ENCODE results near the gene UBR2.
"Not testable (repeated sequence)": the region's sequence is repeated elsewhere in the genome, so short reads cannot be mapped to it uniquely, and the experiment has no call there.

UBR2 gene

GRCh38 chr6:42537536-42537935, 26.3 kb upstream of the UBR2 start:
- no peaks in the 10 kb centered on the region for H3K4me1 Mint-ChIP-seq
- H3K4me3 Mint-ChIP-seq, result no peak overlapping the region
- H3K27ac Mint-ChIP-seq, result no peak overlapping the region
- no peaks in the 10 kb centered on the region for H3K9me3 Mint-ChIP-seq
- ATAC-seq (replicated peaks), result no peak
- no peak for DNase-seq
- no peaks in the 10 kb centered on the region for H3K36me3 Mint-ChIP-seq
- H3K27me3 Mint-ChIP-seq, result peaks cover 0 to 3% of the 10 kb centered on the region in 2 donors

GRCh38 chr6:42539135-42539534, 24.7 kb upstream of the UBR2 start:
- H3K36me3 Mint-ChIP-seq, result no peaks in the 10 kb centered on the region
- no peak overlapping the region for H3K4me3 Mint-ChIP-seq
- peaks cover 0 to 3% of the 10 kb centered on the region in 2 donors for H3K27me3 Mint-ChIP-seq
- no peak for ATAC-seq (replicated peaks)
- H3K4me1 Mint-ChIP-seq, result no peaks in the 10 kb centered on the region
- DNase-seq, result no peak
- H3K27ac Mint-ChIP-seq, result no peak overlapping the region
- H3K9me3 Mint-ChIP-seq, result no peaks in the 10 kb centered on the region

GRCh38 chr6:42545226-42545773, 18.5 kb upstream of the UBR2 start:
- peaks cover 7 to 13% of the 10 kb centered on the region in 2 donors for H3K4me1 Mint-ChIP-seq
- no peaks in the 10 kb centered on the region for H3K36me3 Mint-ChIP-seq
- H3K4me3 Mint-ChIP-seq, result no peak overlapping the region
- H3K27me3 Mint-ChIP-seq, result peaks cover 3 to 6% of the 10 kb centered on the region in 2 donors
- no peaks in the 10 kb centered on the region for H3K9me3 Mint-ChIP-seq
- ATAC-seq (replicated peaks), result no peak
- DNase-seq, result no peak
- H3K27ac Mint-ChIP-seq, result no peak overlapping the region

- Mint-ChIP-seq H3K4me1 (peaks cover 7 to 13% of the 10 kb centered on the region in 2 donors), H3K9me3 (no peaks in the 10 kb centered on the region), H3K36me3 (no peaks in the 10 kb centered on the region), H3K27ac (peak overlapping the region; percentile 81), H3K4me3 (peak overlapping the region; percentile 69 to 74), H3K27me3 (peaks cover 4 to 11% of the 10 kb centered on the region in 2 donors)
- DNase-seq (peak; percentile 81), ATAC-seq (replicated peaks) (peak; percentile 100)
Observed at GRCh38 chr6:42547407-42548329, 16.2 kb upstream of the UBR2 start.

GRCh38 chr6:42550277-42550676, 13.6 kb upstream of the UBR2 start:
- Mint-ChIP-seq H3K36me3 (peaks cover 0 to 2% of the 10 kb centered on the region in 2 donors), H3K27ac (no peak overlapping the region), H3K27me3 (peaks cover 11 to 12% of the 10 kb centered on the region in 2 donors), H3K4me1 (peaks cover 10 to 13% of the 10 kb centered on the region in 2 donors), H3K9me3 (no peaks in the 10 kb centered on the region), H3K4me3 (no peak overlapping the region)
- ATAC-seq (replicated peaks), result no peak
- no peak for DNase-seq

- Mint-ChIP-seq H3K9me3 (no peaks in the 10 kb centered on the region), H3K4me1 (peaks cover 10 to 13% of the 10 kb centered on the region in 2 donors), H3K27me3 (peaks cover 11 to 12% of the 10 kb centered on the region in 2 donors), H3K36me3 (peaks cover 0 to 2% of the 10 kb centered on the region in 2 donors), H3K27ac (no peak overlapping the region), H3K4me3 (no peak overlapping the region)
- no peak for ATAC-seq (replicated peaks)
- no peak for DNase-seq
Observed at GRCh38 chr6:42551217-42551616, 12.6 kb upstream of the UBR2 start.

- ATAC-seq (replicated peaks) (no peak), DNase-seq (no peak)
- Mint-ChIP-seq H3K9me3 (no peaks in the 10 kb centered on the region), H3K36me3 (peaks cover 0 to 2% of the 10 kb centered on the region in 2 donors), H3K4me1 (peaks cover 8 to 10% of the 10 kb centered on the region in 2 donors), H3K27ac (no peak overlapping the region), H3K27me3 (peaks cover 11 to 12% of the 10 kb centered on the region in 2 donors), H3K4me3 (no peak overlapping the region)
Observed at GRCh38 chr6:42552380-42552779, 11.4 kb upstream of the UBR2 start.

- DNase-seq, result no peak
- H3K4me1 Mint-ChIP-seq, result peaks cover 0 to 3% of the 10 kb centered on the region in 2 donors
Observed at GRCh38 chr6:42555477-42556457, 8.1 kb upstream of the UBR2 start.

GRCh38 chr6:42556462-42556861, 7.4 kb upstream of the UBR2 start:
- Mint-ChIP-seq H3K9me3 (no peaks in the 10 kb centered on the region), H3K36me3 (peaks cover 0 to 2% of the 10 kb centered on the region in 2 donors), H3K4me3 (no peak overlapping the region), H3K27ac (peak overlapping the region; percentile 20), H3K27me3 (peaks cover 11 to 16% of the 10 kb centered on the region in 2 donors), H3K4me1 (peaks cover 0 to 3% of the 10 kb centered on the region in 2 donors)
- no peak for DNase-seq
- ATAC-seq (replicated peaks), result no peak

More at GRCh38 chr6:42555477-42556457, 8.1 kb upstream of the UBR2 start:
- peaks cover 11 to 16% of the 10 kb centered on the region in 2 donors for H3K27me3 Mint-ChIP-seq
- no peak overlapping the region for H3K4me3 Mint-ChIP-seq
- peaks cover 0 to 2% of the 10 kb centered on the region in 2 donors for H3K36me3 Mint-ChIP-seq
- ATAC-seq (replicated peaks), result peak; percentile 27 to 31
- H3K9me3 Mint-ChIP-seq, result no peaks in the 10 kb centered on the region
- peak overlapping the region; percentile 20 for H3K27ac Mint-ChIP-seq

- not testable (repeated sequence) for H3K27me3 Mint-ChIP-seq; H3K4me1 Mint-ChIP-seq; DNase-seq; H3K36me3 Mint-ChIP-seq; H3K27ac Mint-ChIP-seq; ATAC-seq (replicated peaks); H3K9me3 Mint-ChIP-seq; H3K4me3 Mint-ChIP-seq
Observed at GRCh38 chr6:42559276-42559675, 4.6 kb upstream of the UBR2 start.

GRCh38 chr6:42561986-42562385, 1.8 kb upstream of the UBR2 start:
- no peak for DNase-seq
- H3K36me3 Mint-ChIP-seq, result peaks cover 3 to 14% of the 10 kb centered on the region in 2 donors
- no peak overlapping the region for H3K4me3 Mint-ChIP-seq
- H3K27ac Mint-ChIP-seq, result no peak overlapping the region
- peaks cover 12% of the 10 kb centered on the region in 2 donors for H3K4me1 Mint-ChIP-seq
- H3K9me3 Mint-ChIP-seq, result no peaks in the 10 kb centered on the region
- H3K27me3 Mint-ChIP-seq, result peaks cover 4 to 6% of the 10 kb centered on the region in 2 donors
- ATAC-seq (replicated peaks), result no peak

GRCh38 chr6:42562788-42563405, 932 bp upstream of the UBR2 start:
- peaks cover 14 to 17% of the 10 kb centered on the region in 2 donors for H3K4me1 Mint-ChIP-seq
- no peak for DNase-seq
- no peaks in the 10 kb centered on the region for H3K9me3 Mint-ChIP-seq
- H3K36me3 Mint-ChIP-seq, result peaks cover 3 to 18% of the 10 kb centered on the region in 2 donors
- H3K27ac Mint-ChIP-seq, result no peak overlapping the region
- ATAC-seq (replicated peaks), result no peak
- H3K27me3 Mint-ChIP-seq, result peaks cover 4 to 6% of the 10 kb centered on the region in 2 donors
- no peak overlapping the region for H3K4me3 Mint-ChIP-seq

- ATAC-seq (replicated peaks), result peak in 1 of 2 donors; percentile 37
Observed at GRCh38 chr6:42564506-42564825, 637 bp downstream of the UBR2 start.

More at GRCh38 chr6:42564506-42564825, 637 bp downstream of the UBR2 start:
- H3K4me1 Mint-ChIP-seq, result peaks cover 17 to 23% of the 10 kb centered on the region in 2 donors
- H3K27me3 Mint-ChIP-seq, result peaks cover 4 to 6% of the 10 kb centered on the region in 2 donors
- H3K4me3 Mint-ChIP-seq, result peak overlapping the region; percentile 96 to 100
- H3K27ac Mint-ChIP-seq, result peak overlapping the region; percentile 98
- peaks cover 7 to 24% of the 10 kb centered on the region in 2 donors for H3K36me3 Mint-ChIP-seq
- H3K9me3 Mint-ChIP-seq, result no peaks in the 10 kb centered on the region
- no peak for DNase-seq
